GM19372 (cell line): ENCODE results near the gene ASB9.
"Not testable (repeated sequence)": the region's sequence is repeated elsewhere in the genome, so short reads cannot be mapped to it uniquely, and the experiment has no call there.

Experiments
- ATAC-seq: cut with Tn5 transposase; IDR thresholded peaks from one replicate; pipeline ENCODE4 v1.9.1; 2021; ENCODE audit warnings: mild to moderate bottlenecking, low read depth, moderate library complexity; ENCODE audit not compliant: unreplicated experiment

Gene ASB9

GRCh38 chrX:15269618-15270521, at the start of gene ASB9:
Gene ASB9, minus strand, starts transcription at chrX:15270083. Its CDS starts 209 bp downstream, at chrX:15269874.
- no peak for ATAC-seq

- ATAC-seq: no peak
Measured at GRCh38 chrX:15319075-15319474, 49.2 kb upstream of the ASB9 start.

- ATAC-seq: no peak
Measured at GRCh38 chrX:15315509-15315908, 45.6 kb upstream of the ASB9 start, which contains the start of gene ASB11. Gene ASB11, minus strand, starts transcription at chrX:15315640. Its CDS starts 35 bp downstream, at chrX:15315605.

- no peak for ATAC-seq
Measured at GRCh38 chrX:15314472-15314871, 44.6 kb upstream of the ASB9 start.

GRCh38 chrX:15311119-15311518, 41.2 kb upstream of the ASB9 start:
- no peak for ATAC-seq

GRCh38 chrX:15310117-15310516, 40.2 kb upstream of the ASB9 start:
- no peak for ATAC-seq

- ATAC-seq: not testable (repeated sequence)
Measured at GRCh38 chrX:15305899-15306298, 36.0 kb upstream of the ASB9 start.

GRCh38 chrX:15301924-15302323, 32.0 kb upstream of the ASB9 start:
- ATAC-seq: no peak

- ATAC-seq: no peak
Measured at GRCh38 chrX:15299941-15300851, 30.3 kb upstream of the ASB9 start.

GRCh38 chrX:15298780-15299179, 28.9 kb upstream of the ASB9 start:
- no peak for ATAC-seq

GRCh38 chrX:15298201-15298600, 28.3 kb upstream of the ASB9 start:
- ATAC-seq: no peak

GRCh38 chrX:15293451-15293850, 23.6 kb upstream of the ASB9 start:
- ATAC-seq: no peak

- ATAC-seq: no peak
Measured at GRCh38 chrX:15292861-15293260, 23.0 kb upstream of the ASB9 start.

- ATAC-seq: no peak
Measured at GRCh38 chrX:15277604-15278003, 7.7 kb upstream of the ASB9 start.

- no peak for ATAC-seq
Measured at GRCh38 chrX:15274946-15275345, 5.1 kb upstream of the ASB9 start.

- ATAC-seq: not testable (repeated sequence)
Measured at GRCh38 chrX:15273275-15273674, 3.4 kb upstream of the ASB9 start.

- no peak for ATAC-seq
Measured at GRCh38 chrX:15271757-15272156, 1.9 kb upstream of the ASB9 start.

GRCh38 chrX:15269120-15269519, 763 bp downstream of the ASB9 start:
- no peak for ATAC-seq

- no peak for ATAC-seq
Measured at GRCh38 chrX:15254852-15255251, 15.0 kb downstream of the ASB9 start.

GRCh38 chrX:15245896-15246295, 24.0 kb downstream of the ASB9 start:
- ATAC-seq: no peak

- no peak for ATAC-seq
Measured at GRCh38 chrX:15244421-15244820, 25.5 kb downstream of the ASB9 start.
